HG02759 (cell line): Measurements from ENCODE around the gene PHF3.

Experiments used
- ATAC-seq: cut with Tn5 transposase; IDR thresholded peaks from one replicate; pipeline ENCODE4 v1.9.1; 2021; ENCODE audit warnings: mild to moderate bottlenecking, moderate library complexity; ENCODE audit not compliant: unreplicated experiment

Gene PHF3

DNA sequence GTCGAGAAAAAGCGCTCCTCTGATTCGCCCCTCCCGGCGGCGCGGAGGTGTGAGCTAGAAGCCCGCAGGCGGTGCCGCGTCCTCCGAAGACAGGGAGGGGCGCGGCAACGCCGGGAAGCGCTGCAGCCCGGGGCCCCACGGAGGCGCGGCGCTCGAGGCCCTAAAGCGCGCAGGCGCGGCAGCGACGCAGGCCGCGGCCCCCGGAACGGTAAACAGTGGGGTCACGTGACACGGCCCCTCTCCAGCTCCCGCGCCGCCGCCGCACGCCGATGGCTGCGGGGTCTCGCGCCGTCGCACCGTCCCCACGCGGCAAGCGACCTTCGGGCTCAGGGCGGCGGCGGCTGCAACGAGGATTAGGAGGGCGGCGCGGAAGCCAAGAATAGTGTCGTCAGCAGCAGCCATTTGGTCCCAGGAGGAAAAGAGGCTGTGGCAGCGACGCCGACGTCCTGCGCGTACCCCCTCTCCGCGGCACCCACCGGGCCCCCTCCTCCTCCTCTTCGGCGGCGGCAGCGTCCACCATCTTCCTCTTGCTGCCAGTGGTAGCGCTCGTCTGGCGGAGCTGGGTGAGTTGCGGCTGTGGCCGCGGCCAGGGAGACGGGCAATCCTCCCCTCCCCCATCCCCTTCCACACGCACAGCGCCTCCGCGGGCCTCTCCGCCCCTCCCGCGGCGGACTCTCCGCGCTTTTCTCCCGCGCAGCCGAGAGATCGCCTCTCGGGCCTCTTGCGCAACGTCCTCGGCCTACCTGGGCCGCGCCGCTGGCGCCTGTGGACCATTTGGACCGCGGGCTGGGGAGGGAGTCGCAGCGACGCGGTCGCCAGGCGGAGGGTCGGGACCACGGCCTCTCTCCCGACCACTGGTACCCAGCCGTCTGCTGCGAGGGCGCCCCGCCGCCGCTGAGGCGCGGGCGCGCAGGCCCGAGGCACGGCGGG lies at the start of gene PHF3:
Gene PHF3 (plus strand): TSS at position 215 of the 930 bp plus-strand sequence. CDS start 10,750 bp downstream, outside the sequence.
- peak; percentile 90 for ATAC-seq

DNA sequence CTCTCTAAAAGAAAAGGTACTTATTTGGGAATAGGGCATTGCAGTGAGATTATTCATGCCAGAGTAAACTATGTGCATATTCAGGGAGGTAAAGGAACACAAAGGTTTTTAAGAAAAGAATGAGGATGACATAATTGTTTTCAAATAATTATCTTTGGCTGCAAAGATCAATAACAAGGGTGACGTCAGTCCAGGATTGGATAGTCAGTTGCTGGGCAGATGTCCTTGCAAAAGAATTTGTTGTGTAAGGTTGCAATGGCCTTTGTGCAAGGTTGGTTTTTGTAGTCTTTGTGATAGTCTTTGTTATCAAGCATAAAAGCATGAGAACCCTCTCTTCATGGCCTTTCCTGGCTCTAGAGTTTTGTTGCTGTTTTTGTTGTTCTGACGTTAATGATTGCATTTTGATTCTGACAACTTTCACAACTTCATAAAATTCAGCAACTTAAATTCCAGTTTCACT lies 45.6 kb upstream of the PHF3 start:
- ATAC-seq: no peak

- no peak for ATAC-seq
Measured at GRCh38 chr6:63592886-63593285, 42.7 kb upstream of the PHF3 start.

- no peak for ATAC-seq
Measured at GRCh38 chr6:63597141-63598048, 38.2 kb upstream of the PHF3 start.

DNA sequence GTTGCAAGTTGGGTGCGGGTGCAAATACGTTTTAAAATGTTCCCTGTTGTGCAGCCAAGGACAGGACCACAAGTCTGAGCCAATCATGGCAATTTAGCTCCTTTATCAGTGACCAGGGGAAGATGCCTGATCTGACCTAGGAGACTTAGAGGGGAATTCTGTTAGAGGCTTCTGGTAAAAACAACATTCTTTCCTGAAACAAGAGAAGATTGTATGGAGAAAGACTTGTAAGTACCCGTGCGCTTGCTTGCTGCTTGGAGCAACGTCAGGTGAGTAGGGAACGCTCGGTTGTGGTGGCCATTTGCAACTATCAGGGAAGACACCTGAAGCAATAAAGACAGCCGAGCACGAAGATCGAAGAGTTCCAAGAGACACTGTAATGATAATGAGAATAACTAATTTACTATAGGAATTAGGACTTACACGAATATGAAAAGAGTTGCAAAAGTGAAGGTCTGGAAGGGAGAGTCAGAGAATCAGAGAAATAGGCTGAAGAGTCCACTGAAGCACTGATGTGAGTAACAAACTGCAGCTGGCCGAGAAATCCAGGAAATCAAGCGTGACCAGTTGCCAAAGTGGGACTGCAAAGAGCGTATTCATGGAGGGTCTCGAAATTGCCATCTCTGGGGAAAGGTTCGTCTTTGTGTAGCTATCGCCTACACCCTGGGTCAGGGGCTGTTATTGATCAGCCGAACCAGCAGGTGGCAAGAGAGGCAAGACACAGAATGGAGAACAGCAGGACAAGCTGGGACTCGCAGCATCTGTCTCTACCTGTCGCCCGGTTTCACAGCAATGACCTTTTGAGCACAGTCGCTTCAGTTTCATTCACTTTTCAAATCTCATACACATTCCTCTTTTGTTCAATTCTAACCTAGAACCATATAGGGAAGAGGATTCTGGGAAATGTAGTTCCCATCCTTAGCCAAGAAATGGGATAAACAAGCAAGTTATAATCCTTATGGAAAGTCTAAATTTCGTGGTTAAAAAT lies 37.3 kb upstream of the PHF3 start:
- peak; percentile 100 for ATAC-seq

DNA sequence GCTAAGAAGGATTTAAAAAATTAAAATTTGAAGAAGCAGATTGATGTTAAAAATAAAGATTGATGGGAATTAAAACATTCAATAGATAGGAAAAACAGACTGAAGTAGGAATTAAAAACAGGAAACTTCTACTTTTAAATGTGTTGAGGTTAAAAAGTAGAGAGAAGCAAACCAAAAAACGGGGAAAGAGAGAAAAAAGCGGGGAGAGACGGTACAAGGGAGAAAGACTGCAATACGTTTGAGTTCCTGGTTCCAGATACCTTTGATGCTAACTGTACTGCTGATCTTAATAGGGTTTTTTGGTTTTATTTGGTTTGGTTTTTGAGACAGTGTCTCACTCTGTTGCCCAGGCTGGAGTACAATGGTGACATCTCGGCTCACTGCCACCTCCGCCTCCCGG lies 36.4 kb upstream of the PHF3 start:
- ATAC-seq: no peak

- no peak for ATAC-seq
Measured at GRCh38 chr6:63600136-63600535, 35.5 kb upstream of the PHF3 start.

DNA sequence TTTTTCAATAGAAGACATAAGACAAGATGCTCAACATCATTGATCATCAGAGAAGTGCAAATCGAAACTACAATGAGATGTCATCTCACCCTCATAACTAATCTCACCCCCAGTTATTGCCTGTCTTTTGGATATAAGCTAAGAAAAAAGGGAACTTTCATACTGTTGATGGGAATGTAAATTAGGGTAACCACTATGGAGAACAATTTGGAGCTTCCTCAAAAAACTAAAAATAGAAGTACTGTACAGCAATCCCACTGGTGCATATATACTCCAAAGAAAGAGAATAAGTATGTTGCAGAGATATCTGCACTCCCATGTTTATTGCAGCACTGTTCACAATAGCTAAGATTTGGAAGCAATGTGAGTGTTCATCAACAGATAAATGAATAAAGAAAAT lies 26.4 kb upstream of the PHF3 start:
- ATAC-seq: no peak

DNA sequence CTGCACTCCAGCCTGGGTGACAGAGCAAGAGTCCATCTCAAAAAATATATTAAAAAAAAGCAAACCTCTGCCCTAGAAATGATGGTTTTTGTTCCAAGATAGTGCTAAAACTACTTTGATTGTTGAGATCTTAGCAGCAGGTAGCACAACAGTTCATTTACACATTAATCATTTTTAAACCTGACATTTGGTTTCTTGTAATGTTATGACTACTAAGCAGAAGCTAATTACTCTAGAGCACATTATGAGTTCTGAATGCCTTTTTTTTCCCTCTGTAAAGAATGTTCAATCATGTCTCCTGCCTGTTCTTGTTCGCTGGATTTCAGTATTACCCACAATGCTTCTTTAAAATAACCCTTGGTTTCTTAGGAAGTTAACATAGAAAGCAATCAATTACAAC lies 24.7 kb upstream of the PHF3 start:
- ATAC-seq: no peak

- no peak for ATAC-seq
Measured at GRCh38 chr6:63611560-63611959, 24.0 kb upstream of the PHF3 start.

- no peak for ATAC-seq
Measured at GRCh38 chr6:63615590-63615989, 20.0 kb upstream of the PHF3 start.

- no peak for ATAC-seq
Measured at GRCh38 chr6:63624091-63624490, 11.5 kb upstream of the PHF3 start.

DNA sequence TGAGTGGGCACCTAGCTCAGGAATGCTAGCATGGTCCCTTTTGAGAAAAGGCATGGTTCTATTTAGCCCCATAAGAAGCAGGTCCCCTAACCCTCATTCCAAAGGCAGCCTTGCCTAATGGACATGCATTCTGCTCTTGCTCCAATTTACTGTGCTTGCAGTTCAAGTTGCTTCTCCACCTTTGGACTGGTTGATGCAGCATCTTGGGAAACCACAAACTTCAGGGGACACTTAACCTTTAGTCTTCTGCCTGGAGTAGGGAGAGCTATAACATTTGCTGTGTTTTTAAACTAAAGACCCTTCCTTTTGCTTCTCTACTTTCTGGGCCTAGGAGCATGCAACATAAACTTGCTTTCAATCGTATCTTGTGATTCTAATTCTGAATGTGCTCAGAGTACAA lies 5.1 kb upstream of the PHF3 start:
- ATAC-seq: no peak

DNA sequence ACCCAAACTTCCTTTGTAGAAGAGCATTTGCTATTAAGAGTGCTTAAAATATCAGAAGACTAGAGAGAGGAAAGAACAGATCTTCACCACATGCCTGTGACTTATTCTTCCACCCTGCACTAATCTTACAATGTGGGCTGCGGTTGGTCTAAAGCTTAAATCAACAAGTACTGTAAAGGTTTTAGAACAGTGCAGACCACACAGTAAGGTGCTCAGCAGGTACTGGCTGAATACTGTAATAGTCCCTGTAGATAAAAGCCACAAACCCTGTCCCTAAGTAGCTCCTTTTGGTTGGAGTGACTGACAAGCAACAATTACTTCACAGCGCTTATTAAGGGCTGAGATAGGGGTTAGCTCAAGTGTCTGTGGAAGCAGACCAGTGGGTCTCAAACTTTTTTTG lies 972 bp upstream of the PHF3 start:
- ATAC-seq: no peak

- peak; percentile 21 for ATAC-seq
Measured at GRCh38 chr6:63635215-63635587, 401 bp upstream of the PHF3 start.

DNA sequence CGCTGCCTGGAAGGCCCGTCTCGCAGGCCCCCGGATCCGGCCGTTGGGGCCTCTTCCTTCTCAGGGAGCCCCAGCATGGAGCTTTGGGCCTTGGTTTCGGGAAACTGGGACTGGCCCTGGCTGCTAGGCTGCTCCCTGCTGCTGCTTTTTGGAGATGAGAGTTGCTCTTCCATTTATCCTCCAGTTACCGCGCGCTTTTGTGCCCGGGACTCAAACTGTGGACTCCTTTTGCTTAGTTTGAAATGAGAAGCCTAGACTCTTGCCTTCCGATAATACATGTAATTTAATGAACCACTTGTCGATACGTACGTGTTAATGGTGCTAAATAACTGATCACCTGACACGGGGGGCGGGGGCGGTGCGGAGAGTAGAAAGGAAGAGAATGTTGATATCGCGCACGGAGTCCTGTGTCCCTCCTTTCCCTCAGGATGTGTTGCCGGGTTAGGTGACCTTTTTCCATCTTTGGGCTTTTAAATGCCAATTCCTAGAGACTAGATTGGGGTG lies 968 bp downstream of the PHF3 start:
- peak; percentile 6 for ATAC-seq

GRCh38 chr6:63637865-63638445 lies 2.4 kb downstream of the PHF3 start:
- ATAC-seq: no peak

GRCh38 chr6:63640062-63640461 lies 4.5 kb downstream of the PHF3 start:
- ATAC-seq: no peak

DNA sequence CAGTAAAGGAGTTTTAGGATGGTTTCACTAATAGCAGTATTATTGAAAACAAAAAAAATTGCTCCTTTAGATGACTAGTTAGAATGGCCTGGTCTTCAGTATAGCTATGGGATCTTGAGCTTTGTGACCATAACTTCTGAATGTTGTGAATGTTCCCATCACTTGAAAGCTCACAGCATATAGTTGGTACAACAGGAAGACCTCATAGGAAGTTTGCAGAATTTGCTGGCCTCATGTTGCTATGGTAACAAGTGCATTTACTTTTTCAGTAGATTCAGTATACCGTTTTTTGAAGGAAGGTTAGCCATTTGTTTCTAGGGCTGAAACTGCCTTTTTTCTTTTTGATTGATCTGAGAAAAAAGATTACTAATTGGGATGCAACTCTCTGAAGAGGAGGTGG lies 8.3 kb downstream of the PHF3 start:
- no peak for ATAC-seq
